GM23338 (cell line): ENCODE measurements around the gene KCNE1. TPM values are rescaled to one million over a fixed set of nuclear protein-coding genes. Genes with fewer than 3 reads are reported as not detected.

Experiments used
- CREB1 ChIP-seq: fragments of 250-450 bp; sonication (Bioruptor Pico); IDR thresholded peaks from 2 replicates; pipeline ENCODE4 v1.5.0; 2020; ENCODE audit warnings: low read depth, mild to moderate bottlenecking, moderate library complexity
- EZH2 ChIP-seq: fragments of 200-600 bp; sonication (generic); IDR thresholded peaks from one replicate; pipeline ENCODE4 v1.8.0; 2017; ENCODE audit warnings: antibody characterized with exemption, mild to moderate bottlenecking, low read depth; ENCODE audit not compliant: unreplicated experiment
- JUNB ChIP-seq: IDR thresholded peaks from one replicate; pipeline ENCODE4 v1.6.1; 2016; ENCODE audit warnings: antibody characterized with exemption; ENCODE audit not compliant: unreplicated experiment
- ZNF114 ChIP-seq: fragments of 250-450 bp; sonication (Bioruptor Pico); IDR thresholded peaks from 2 replicates; pipeline ENCODE4 v1.5.0; 2020; ENCODE audit warnings: mild to moderate bottlenecking, moderate library complexity
- polyA plus RNA-seq: library from polyadenylated mRNA; unstranded; fragments of >200 nt; fragmentation: Nextera tagmentation; extraction: Ambion mirVana; gene quantifications from 2 replicates; pipeline ENCODE4 v1.2.1, GENCODE V29; 2016
- total RNA-seq: library from RNA; depleted of rRNA; stranded (reverse); fragments of >200 nt; shearing (Covaris generic); gene quantifications from 2 replicates; pipeline ENCODE4 v1.2.3, GENCODE V29; 2014
- TF ChIP-seq, protein P1 (sequence below): fragments of 250-450 bp; sonication (Bioruptor Pico); IDR thresholded peaks from 2 replicates; pipeline ENCODE4 v1.5.0; 2020; ENCODE audit warnings: mild to moderate bottlenecking, moderate library complexity
- TF ChIP-seq, protein P2 (sequence below): IDR thresholded peaks from 2 replicates; pipeline ENCODE4 v1.6.1; 2016; ENCODE audit warnings: antibody characterized with exemption
- TF ChIP-seq, protein P3 (sequence below): IDR thresholded peaks from one replicate; pipeline ENCODE4 v1.6.1; 2018; ENCODE audit warnings: antibody characterized with exemption; ENCODE audit not compliant: unreplicated experiment

Gene KCNE1
- total and polyA plus RNA-seq, 2 experiments from 2014 or later: 0.07 TPM; not detected in 1

GRCh38 chr21:34552360-34553098 lies 40.5 kb upstream of the KCNE1 start (continued):
- TF ChIP-seq, protein P1, sequence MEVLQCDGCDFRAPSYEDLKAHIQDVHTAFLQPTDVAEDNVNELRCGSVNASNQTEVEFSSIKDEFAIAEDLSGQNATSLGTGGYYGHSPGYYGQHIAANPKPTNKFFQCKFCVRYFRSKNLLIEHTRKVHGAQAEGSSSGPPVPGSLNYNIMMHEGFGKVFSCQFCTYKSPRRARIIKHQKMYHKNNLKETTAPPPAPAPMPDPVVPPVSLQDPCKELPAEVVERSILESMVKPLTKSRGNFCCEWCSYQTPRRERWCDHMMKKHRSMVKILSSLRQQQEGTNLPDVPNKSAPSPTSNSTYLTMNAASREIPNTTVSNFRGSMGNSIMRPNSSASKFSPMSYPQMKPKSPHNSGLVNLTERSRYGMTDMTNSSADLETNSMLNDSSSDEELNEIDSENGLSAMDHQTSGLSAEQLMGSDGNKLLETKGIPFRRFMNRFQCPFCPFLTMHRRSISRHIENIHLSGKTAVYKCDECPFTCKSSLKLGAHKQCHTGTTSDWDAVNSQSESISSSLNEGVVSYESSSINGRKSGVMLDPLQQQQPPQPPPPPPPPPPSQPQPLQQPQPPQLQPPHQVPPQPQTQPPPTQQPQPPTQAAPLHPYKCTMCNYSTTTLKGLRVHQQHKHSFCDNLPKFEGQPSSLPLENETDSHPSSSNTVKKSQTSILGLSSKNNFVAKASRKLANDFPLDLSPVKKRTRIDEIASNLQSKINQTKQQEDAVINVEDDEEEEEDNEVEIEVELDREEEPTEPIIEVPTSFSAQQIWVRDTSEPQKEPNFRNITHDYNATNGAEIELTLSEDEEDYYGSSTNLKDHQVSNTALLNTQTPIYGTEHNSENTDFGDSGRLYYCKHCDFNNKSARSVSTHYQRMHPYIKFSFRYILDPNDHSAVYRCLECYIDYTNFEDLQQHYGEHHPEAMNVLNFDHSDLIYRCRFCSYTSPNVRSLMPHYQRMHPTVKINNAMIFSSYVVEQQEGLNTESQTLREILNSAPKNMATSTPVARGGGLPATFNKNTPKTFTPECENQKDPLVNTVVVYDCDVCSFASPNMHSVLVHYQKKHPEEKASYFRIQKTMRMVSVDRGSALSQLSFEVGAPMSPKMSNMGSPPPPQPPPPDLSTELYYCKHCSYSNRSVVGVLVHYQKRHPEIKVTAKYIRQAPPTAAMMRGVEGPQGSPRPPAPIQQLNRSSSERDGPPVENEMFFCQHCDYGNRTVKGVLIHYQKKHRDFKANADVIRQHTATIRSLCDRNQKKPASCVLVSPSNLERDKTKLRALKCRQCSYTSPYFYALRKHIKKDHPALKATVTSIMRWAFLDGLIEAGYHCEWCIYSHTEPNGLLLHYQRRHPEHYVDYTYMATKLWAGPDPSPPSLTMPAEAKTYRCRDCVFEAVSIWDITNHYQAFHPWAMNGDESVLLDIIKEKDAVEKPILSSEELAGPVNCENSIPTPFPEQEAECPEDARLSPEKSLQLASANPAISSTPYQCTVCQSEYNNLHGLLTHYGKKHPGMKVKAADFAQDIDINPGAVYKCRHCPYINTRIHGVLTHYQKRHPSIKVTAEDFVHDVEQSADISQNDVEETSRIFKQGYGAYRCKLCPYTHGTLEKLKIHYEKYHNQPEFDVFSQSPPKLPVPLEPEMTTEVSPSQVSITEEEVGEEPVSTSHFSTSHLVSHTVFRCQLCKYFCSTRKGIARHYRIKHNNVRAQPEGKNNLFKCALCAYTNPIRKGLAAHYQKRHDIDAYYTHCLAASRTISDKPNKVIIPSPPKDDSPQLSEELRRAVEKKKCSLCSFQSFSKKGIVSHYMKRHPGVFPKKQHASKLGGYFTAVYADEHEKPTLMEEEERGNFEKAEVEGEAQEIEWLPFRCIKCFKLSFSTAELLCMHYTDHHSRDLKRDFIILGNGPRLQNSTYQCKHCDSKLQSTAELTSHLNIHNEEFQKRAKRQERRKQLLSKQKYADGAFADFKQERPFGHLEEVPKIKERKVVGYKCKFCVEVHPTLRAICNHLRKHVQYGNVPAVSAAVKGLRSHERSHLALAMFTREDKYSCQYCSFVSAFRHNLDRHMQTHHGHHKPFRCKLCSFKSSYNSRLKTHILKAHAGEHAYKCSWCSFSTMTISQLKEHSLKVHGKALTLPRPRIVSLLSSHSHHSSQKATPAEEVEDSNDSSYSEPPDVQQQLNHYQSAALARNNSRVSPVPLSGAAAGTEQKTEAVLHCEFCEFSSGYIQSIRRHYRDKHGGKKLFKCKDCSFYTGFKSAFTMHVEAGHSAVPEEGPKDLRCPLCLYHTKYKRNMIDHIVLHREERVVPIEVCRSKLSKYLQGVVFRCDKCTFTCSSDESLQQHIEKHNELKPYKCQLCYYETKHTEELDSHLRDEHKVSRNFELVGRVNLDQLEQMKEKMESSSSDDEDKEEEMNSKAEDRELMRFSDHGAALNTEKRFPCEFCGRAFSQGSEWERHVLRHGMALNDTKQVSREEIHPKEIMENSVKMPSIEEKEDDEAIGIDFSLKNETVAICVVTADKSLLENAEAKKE (CRISPR knock-in tag): no peak
- TF ChIP-seq ZNF114 (CRISPR knock-in tag) (no peak), EZH2 (no peak), JUNB (no peak), CREB1 (CRISPR knock-in tag) (no peak)
- TF ChIP-seq, protein P2, sequence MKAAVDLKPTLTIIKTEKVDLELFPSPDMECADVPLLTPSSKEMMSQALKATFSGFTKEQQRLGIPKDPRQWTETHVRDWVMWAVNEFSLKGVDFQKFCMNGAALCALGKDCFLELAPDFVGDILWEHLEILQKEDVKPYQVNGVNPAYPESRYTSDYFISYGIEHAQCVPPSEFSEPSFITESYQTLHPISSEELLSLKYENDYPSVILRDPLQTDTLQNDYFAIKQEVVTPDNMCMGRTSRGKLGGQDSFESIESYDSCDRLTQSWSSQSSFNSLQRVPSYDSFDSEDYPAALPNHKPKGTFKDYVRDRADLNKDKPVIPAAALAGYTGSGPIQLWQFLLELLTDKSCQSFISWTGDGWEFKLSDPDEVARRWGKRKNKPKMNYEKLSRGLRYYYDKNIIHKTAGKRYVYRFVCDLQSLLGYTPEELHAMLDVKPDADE: no peak
- TF ChIP-seq, protein P3, sequence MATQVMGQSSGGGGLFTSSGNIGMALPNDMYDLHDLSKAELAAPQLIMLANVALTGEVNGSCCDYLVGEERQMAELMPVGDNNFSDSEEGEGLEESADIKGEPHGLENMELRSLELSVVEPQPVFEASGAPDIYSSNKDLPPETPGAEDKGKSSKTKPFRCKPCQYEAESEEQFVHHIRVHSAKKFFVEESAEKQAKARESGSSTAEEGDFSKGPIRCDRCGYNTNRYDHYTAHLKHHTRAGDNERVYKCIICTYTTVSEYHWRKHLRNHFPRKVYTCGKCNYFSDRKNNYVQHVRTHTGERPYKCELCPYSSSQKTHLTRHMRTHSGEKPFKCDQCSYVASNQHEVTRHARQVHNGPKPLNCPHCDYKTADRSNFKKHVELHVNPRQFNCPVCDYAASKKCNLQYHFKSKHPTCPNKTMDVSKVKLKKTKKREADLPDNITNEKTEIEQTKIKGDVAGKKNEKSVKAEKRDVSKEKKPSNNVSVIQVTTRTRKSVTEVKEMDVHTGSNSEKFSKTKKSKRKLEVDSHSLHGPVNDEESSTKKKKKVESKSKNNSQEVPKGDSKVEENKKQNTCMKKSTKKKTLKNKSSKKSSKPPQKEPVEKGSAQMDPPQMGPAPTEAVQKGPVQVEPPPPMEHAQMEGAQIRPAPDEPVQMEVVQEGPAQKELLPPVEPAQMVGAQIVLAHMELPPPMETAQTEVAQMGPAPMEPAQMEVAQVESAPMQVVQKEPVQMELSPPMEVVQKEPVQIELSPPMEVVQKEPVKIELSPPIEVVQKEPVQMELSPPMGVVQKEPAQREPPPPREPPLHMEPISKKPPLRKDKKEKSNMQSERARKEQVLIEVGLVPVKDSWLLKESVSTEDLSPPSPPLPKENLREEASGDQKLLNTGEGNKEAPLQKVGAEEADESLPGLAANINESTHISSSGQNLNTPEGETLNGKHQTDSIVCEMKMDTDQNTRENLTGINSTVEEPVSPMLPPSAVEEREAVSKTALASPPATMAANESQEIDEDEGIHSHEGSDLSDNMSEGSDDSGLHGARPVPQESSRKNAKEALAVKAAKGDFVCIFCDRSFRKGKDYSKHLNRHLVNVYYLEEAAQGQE: no peak
